ENCODE data around the gene ZNRF1. TPM values are rescaled to one million over a fixed set of nuclear protein-coding genes. Genes with fewer than 3 reads are reported as not detected.
"Not testable (repeated sequence)": the region's sequence is repeated elsewhere in the genome, so short reads cannot be mapped to it uniquely, and the experiment has no call there.

The ZNRF1 gene
- total RNA-seq, 2 experiments from 2014 or later: 5.6 to 8.3 TPM

- no peak for DNase-seq
- H3K4me3 Mint-ChIP-seq: no peak overlapping the region
- H3K27ac Mint-ChIP-seq: no peak overlapping the region
- no peaks in the 10 kb centered on the region for H3K27me3 Mint-ChIP-seq
- no peaks in the 10 kb centered on the region for H3K4me1 Mint-ChIP-seq
- H3K9me3 Mint-ChIP-seq: peaks cover 10% of the 10 kb centered on the region
- H3K36me3 Mint-ChIP-seq: no peaks in the 10 kb centered on the region
Observed at GRCh38 chr16:75121949-75122568, 123.2 kb downstream of the ZNRF1 start.

GRCh38 chr16:75122609-75123008 lies 123.8 kb downstream of the ZNRF1 start:
- H3K36me3 Mint-ChIP-seq: peaks cover 2% of the 10 kb centered on the region
- no peak overlapping the region for H3K27ac Mint-ChIP-seq
- DNase-seq: no peak
- H3K4me3 Mint-ChIP-seq: no peak overlapping the region
- H3K27me3 Mint-ChIP-seq: no peaks in the 10 kb centered on the region
- peaks cover 15% of the 10 kb centered on the region for H3K9me3 Mint-ChIP-seq
- H3K4me1 Mint-ChIP-seq: no peaks in the 10 kb centered on the region

- Mint-ChIP-seq H3K27ac (no peak overlapping the region), H3K9me3 (peaks cover 8% of the 10 kb centered on the region), H3K4me3 (no peak overlapping the region), H3K36me3 (peaks cover 2% of the 10 kb centered on the region), H3K4me1 (peaks cover 8% of the 10 kb centered on the region), H3K27me3 (peaks cover 4% of the 10 kb centered on the region)
- DNase-seq: no peak
Observed at GRCh38 chr16:75127713-75128415, 129.0 kb downstream of the ZNRF1 start.

- H3K36me3 Mint-ChIP-seq, H3K27ac Mint-ChIP-seq, DNase-seq, H3K4me3 Mint-ChIP-seq, H3K4me1 Mint-ChIP-seq, H3K27me3 Mint-ChIP-seq, H3K9me3 Mint-ChIP-seq: not testable (repeated sequence)
Observed at GRCh38 chr16:75129421-75130149, 130.8 kb downstream of the ZNRF1 start.

- H3K27me3 Mint-ChIP-seq: peaks cover 4% of the 10 kb centered on the region
- no peak overlapping the region for H3K27ac Mint-ChIP-seq
- no peak for DNase-seq
- peaks cover 8% of the 10 kb centered on the region for H3K4me1 Mint-ChIP-seq
- H3K4me3 Mint-ChIP-seq: no peak overlapping the region
- H3K9me3 Mint-ChIP-seq: peaks cover 8% of the 10 kb centered on the region
- peaks cover 2% of the 10 kb centered on the region for H3K36me3 Mint-ChIP-seq
Observed at GRCh38 chr16:75130150-75130771, 131.4 kb downstream of the ZNRF1 start.

- no peak overlapping the region for H3K4me3 Mint-ChIP-seq
- H3K9me3 Mint-ChIP-seq: peaks cover 8% of the 10 kb centered on the region
- peaks cover 2% of the 10 kb centered on the region for H3K36me3 Mint-ChIP-seq
- H3K27ac Mint-ChIP-seq: no peak overlapping the region
- peaks cover 8% of the 10 kb centered on the region for H3K4me1 Mint-ChIP-seq
- H3K27me3 Mint-ChIP-seq: peaks cover 4% of the 10 kb centered on the region
- DNase-seq: no peak
Observed at GRCh38 chr16:75131081-75131480, 132.3 kb downstream of the ZNRF1 start.

- H3K4me1 Mint-ChIP-seq: peaks cover 5% of the 10 kb centered on the region
- no peak overlapping the region for H3K27ac Mint-ChIP-seq
Observed at GRCh38 chr16:75138233-75138632, 139.4 kb downstream of the ZNRF1 start.

GRCh38 chr16:75138636-75139035 lies 139.8 kb downstream of the ZNRF1 start:
- Mint-ChIP-seq H3K4me3 (no peak overlapping the region), H3K36me3 (no peaks in the 10 kb centered on the region), H3K27me3 (peaks cover 16% of the 10 kb centered on the region), H3K27ac (no peak overlapping the region), H3K9me3 (no peaks in the 10 kb centered on the region), H3K4me1 (peaks cover 5% of the 10 kb centered on the region)
- no peak for DNase-seq

More at GRCh38 chr16:75138233-75138632, 139.4 kb downstream of the ZNRF1 start:
- DNase-seq: no peak
- Mint-ChIP-seq H3K9me3 (no peaks in the 10 kb centered on the region), H3K36me3 (no peaks in the 10 kb centered on the region), H3K4me3 (no peak overlapping the region), H3K27me3 (peaks cover 16% of the 10 kb centered on the region)

- Mint-ChIP-seq H3K27ac (no peak overlapping the region), H3K4me1 (peaks cover 5% of the 10 kb centered on the region), H3K27me3 (peaks cover 16% of the 10 kb centered on the region), H3K9me3 (no peaks in the 10 kb centered on the region), H3K4me3 (no peak overlapping the region), H3K36me3 (no peaks in the 10 kb centered on the region)
- no peak for DNase-seq
Observed at GRCh38 chr16:75139498-75139897, 140.7 kb downstream of the ZNRF1 start.

- no peak overlapping the region for H3K27ac Mint-ChIP-seq
- no peaks in the 10 kb centered on the region for H3K9me3 Mint-ChIP-seq
- peaks cover under 1% of the 10 kb centered on the region for H3K36me3 Mint-ChIP-seq
Observed at GRCh38 chr16:75143941-75144340, 145.1 kb downstream of the ZNRF1 start.

GRCh38 chr16:75147968-75148310 lies 149.1 kb downstream of the ZNRF1 start:
- Mint-ChIP-seq H3K27ac (no peak overlapping the region), H3K4me1 (peaks cover 23% of the 10 kb centered on the region), H3K4me3 (peak overlapping the region; percentile 88), H3K9me3 (peaks cover 22% of the 10 kb centered on the region), H3K27me3 (no peaks in the 10 kb centered on the region), H3K36me3 (peaks cover 34% of the 10 kb centered on the region)
- DNase-seq: no peak

More at GRCh38 chr16:75143941-75144340, 145.1 kb downstream of the ZNRF1 start:
- Mint-ChIP-seq H3K4me1 (peaks cover under 1% of the 10 kb centered on the region), H3K27me3 (peaks cover 7% of the 10 kb centered on the region), H3K4me3 (no peak overlapping the region)
- no peak for DNase-seq

- H3K36me3 Mint-ChIP-seq: peaks cover 39% of the 10 kb centered on the region
- peak within 1 kb of the TSS; percentile 86 for H3K27ac Mint-ChIP-seq
- peaks cover 25% of the 10 kb centered on the region for H3K9me3 Mint-ChIP-seq
- peaks cover 25% of the 10 kb centered on the region for H3K4me1 Mint-ChIP-seq
- peak within 1 kb of the TSS; percentile 88 for H3K4me3 Mint-ChIP-seq
- no peaks in the 10 kb centered on the region for H3K27me3 Mint-ChIP-seq
- DNase-seq: peak; percentile 93
Observed at GRCh38 chr16:75148311-75149195, 149.7 kb downstream of the ZNRF1 start, which contains the start of gene ZFP1. Gene ZFP1, plus strand, starts transcription at chr16:75148524. Its CDS starts 4,428 bp downstream, at chr16:75152952.

GRCh38 chr16:75151798-75152197 lies 153.0 kb downstream of the ZNRF1 start:
- Mint-ChIP-seq H3K27ac (peak overlapping the region; percentile 70), H3K27me3 (no peaks in the 10 kb centered on the region), H3K4me1 (peaks cover 27% of the 10 kb centered on the region), H3K36me3 (peaks cover 60% of the 10 kb centered on the region), H3K4me3 (peak overlapping the region; percentile 11), H3K9me3 (peaks cover 28% of the 10 kb centered on the region)
- no peak for DNase-seq

- no peak for DNase-seq
- H3K4me1 Mint-ChIP-seq: peaks cover 27% of the 10 kb centered on the region
- H3K27ac Mint-ChIP-seq: peak overlapping the region; percentile 70
- H3K4me3 Mint-ChIP-seq: peak overlapping the region; percentile 11
- peaks cover 65% of the 10 kb centered on the region for H3K36me3 Mint-ChIP-seq
- H3K27me3 Mint-ChIP-seq: no peaks in the 10 kb centered on the region
- H3K9me3 Mint-ChIP-seq: peaks cover 28% of the 10 kb centered on the region
Observed at GRCh38 chr16:75152635-75153034, 153.8 kb downstream of the ZNRF1 start.

All from activated naive CD8-positive, alpha-beta T cell treated with anti-CD3 and anti-CD28 coated beads for 36 hours (primary cell).